Measurements from ENCODE around the gene PNKD.

Gene PNKD

GRCh38 chr2:218329826-218330593, 59.7 kb downstream of the PNKD start:
- TF ChIP-seq CTCF (IDR thresholded peaks at IDR 0.05) (no peak), ZFX (IDR thresholded peaks at IDR 0.05; ENCODE audit: borderline replicate concordance) (no peak)
- no peak overlapping the region for H3K27ac ChIP-seq

- no peak for TF ChIP-seq ZFX (IDR thresholded peaks at IDR 0.05; ENCODE audit: borderline replicate concordance)
- no peak for TF ChIP-seq CTCF (IDR thresholded peaks at IDR 0.05)
These were observed 61.4 kb downstream of the PNKD start for GRCh38 chr2:218331745-218332144.

GRCh38 chr2:218332288-218332687, 62.0 kb downstream of the PNKD start:
- H3K27ac ChIP-seq, result no peak overlapping the region
- TF ChIP-seq CTCF (IDR thresholded peaks at IDR 0.05) (no peak), ZFX (IDR thresholded peaks at IDR 0.05; ENCODE audit: borderline replicate concordance) (no peak)

More at GRCh38 chr2:218331745-218332144, 61.4 kb downstream of the PNKD start:
- H3K27ac ChIP-seq, result no peak overlapping the region

- H3K27ac ChIP-seq, result no peak overlapping the region
- TF ChIP-seq CTCF (IDR thresholded peaks at IDR 0.05), result no peak
- TF ChIP-seq ZFX (IDR thresholded peaks at IDR 0.05; ENCODE audit: borderline replicate concordance), result no peak
These were observed 62.8 kb downstream of the PNKD start for GRCh38 chr2:218332920-218333645.

- TF ChIP-seq CTCF (IDR thresholded peaks at IDR 0.05) (no peak), ZFX (IDR thresholded peaks at IDR 0.05; ENCODE audit: borderline replicate concordance) (no peak)
- no peak overlapping the region for H3K27ac ChIP-seq
These were observed 64.2 kb downstream of the PNKD start for GRCh38 chr2:218334531-218334930.

- TF ChIP-seq CTCF (IDR thresholded peaks at IDR 0.05) (no peak), ZFX (IDR thresholded peaks at IDR 0.05; ENCODE audit: borderline replicate concordance) (no peak)
- no peak overlapping the region for H3K27ac ChIP-seq
These were observed 70.3 kb downstream of the PNKD start for GRCh38 chr2:218340656-218341055.

GRCh38 chr2:218341381-218341780, 71.1 kb downstream of the PNKD start:
- H3K27ac ChIP-seq, result no peak overlapping the region

More at GRCh38 chr2:218341381-218341780, 71.1 kb downstream of the PNKD start:
- TF ChIP-seq ZFX (IDR thresholded peaks at IDR 0.05; ENCODE audit: borderline replicate concordance), result no peak
- no peak for TF ChIP-seq CTCF (IDR thresholded peaks at IDR 0.05)

Measured in 22Rv1 (cell line).